Tongue (tissue), 2 donors: Measurements from ENCODE around the gene NOS1. TPM values are rescaled to one million over a fixed set of nuclear protein-coding genes. Genes with fewer than 3 reads are reported as not detected.
"Not testable (repeated sequence)": the region's sequence is repeated elsewhere in the genome, so short reads cannot be mapped to it uniquely, and the experiment has no call there.

ENCODE experiments used
- DNase-seq: peaks from one replicate; pipeline ENCODE4 v3.0.0-alpha.2; 2015
- total RNA-seq: library from RNA; depleted of rRNA; stranded (reverse); fragments of >200 nt; gene quantifications from one replicate; pipeline ENCODE4 v1.2.3, GENCODE V29; 2014

NOS1 gene
- total RNA-seq, 1 donor from 2014 or later = 21.2 TPM

DNA sequence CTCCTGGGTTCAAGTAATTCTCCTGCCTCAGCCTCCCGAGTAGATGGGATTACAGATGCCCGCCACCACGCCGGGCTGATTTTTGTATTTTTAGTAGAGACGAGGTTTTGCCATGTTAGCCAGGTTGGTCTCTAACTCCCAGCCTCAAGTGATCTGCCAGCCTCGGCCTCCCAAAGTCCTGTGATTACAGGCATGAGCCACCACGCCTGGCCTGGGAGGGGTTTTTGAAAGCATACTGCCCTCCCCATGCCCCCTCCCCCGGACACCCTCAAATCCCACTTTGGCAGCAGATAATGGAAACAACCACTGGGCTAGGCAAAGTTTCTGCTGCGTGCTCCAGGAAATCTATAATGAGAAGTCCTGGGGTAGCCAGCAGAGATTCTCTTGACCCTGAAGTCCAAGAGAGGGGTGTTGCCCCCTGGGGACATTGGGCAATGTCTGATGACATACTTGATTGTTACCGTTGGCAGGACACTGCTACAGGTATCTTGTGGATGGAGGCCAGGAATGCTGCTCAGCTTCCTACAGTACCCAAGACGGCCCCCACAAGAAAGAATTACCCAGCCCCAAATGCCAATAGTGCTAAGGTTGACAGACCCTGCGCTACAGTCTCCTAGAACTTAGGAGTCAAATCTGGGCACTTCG, 152.5 kb downstream of the NOS1 start:
- DNase-seq = no peak

DNA sequence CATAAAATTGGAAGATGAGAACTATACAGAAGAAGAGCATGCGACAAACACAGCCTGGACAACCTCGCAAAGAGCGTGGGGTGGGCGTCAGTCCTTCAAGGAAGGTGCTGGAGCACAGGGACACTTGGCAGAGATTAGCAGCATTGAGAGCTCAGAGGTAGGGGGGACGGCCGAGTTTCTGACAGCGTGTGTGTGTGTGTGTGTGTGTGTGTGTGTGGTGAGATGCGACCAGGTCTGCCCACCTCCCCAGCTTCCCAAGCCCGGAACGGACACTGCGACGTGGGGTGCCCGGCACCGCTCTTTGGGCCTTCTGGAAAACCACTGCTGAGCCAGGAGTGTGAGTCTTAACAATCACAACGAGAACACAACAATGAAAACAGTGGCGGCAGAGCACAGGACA, 153.2 kb downstream of the NOS1 start:
- no peak for DNase-seq

DNA sequence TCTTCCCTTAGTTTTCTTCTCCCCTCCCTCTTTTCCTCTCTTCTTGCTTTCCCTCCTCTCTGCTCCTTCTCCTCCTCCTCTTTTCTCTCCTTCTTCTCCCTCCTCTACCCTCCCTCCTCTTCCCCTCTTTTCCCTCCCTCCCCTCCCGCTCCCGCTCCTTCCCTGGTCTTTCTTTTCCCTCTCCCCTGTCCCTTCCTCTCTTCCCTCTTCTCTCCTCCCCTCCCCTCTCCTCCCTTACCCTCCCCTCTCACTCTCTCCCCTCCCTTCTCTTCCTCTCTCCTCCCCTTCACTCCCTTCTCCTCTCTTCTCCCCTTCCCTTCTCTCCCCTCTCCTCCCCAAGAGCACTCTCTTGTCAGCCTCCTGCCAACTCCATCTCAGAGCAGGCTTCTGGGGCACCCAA, 153.8 kb downstream of the NOS1 start:
- DNase-seq = no peak

DNA sequence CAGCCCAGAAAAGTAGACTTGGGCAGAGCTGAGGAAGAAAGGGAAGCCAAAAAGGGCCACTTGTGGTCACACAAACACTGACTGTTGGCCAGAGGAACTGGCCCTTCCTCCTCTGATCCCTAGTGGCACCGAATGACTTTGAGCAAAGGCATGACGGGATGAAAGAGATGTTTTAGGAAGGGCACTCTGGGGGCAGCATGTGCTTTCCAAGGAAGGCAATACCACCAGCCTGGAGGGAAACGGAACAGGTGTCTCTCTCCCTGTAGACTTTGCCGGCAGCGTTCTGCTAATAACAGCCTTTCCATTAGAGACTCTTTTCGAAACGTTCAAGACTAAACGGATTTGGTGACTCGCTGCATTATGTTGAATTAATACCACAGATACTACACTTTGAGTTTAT, 158.9 kb downstream of the NOS1 start:
- DNase-seq = peak; percentile 9

DNA sequence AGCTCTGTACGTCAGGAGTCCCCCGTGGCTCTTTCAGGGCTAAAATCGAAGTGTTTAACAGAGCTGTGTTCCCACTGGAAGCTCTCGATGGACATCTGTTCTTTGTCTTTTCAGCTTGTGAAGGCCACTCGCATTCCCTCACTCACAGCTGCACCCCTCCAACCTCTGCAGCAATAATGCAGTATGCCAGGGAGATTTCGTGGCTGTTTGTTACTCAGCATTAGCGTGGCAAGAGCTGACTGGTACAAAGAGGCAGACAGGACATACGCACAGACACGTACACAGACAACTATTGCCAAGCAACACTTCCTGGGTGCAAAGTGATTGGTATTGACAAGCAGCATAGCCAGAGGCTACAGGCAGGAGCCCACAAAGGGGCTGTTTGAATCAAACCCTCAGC, 159.4 kb downstream of the NOS1 start:
- DNase-seq = no peak

DNA sequence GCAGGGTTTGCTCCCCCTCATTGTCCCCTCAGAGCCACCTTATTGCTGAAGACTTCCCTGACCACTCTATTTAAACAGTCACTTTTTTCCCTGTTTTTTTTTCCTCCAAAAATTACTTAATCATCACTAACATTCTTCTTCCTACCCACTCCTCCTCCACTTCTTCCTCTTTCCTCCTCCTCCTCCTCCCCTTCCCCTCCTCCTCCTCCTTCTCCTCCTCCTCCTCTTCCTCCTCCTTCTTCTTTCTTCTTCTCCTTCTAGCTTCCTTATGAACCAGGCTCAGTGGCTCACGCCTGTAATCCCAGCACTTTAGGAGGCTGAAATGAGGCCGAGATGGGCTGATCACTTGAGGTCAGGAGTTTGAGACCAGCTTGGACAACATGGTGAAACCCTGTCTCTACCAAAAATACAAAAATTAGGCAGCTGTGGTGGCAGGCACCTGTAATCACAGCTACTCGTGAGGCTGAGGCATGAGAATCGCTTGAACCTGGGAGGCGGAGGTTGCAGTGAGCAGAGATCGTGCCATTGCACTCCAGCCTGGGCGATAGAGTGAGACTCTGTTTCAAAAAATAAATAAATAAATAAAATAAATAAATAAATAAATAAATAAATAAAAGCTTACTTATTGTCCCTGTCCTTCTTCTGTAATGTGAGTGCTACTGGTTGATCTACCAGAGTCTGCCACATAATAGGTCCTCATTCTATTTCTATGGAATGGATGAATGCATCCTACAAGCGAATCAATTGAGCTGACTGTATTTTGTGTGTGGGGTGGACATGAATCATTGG, 161.3 kb downstream of the NOS1 start:
- not testable (repeated sequence) for DNase-seq

DNA sequence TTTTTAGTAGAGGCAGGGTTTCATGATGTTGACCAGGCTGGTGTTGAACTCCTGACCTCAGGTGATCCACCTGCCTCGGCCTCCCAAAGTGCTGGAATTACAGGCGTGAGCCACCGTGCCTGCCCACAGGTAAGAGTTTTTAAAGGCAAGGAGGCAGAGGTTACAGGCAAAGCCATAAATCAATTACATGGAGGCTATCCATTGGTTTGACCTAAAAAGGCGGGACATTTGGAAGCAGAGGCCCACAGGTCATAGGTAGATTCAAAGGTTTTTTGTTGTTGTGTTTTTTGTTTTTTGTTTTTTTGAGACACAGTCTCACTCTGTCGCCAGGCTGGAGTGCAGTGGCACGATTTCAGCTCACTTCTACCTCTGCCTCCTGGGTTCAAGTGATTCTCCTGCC, 165.1 kb downstream of the NOS1 start:
- DNase-seq = not testable (repeated sequence)

DNA sequence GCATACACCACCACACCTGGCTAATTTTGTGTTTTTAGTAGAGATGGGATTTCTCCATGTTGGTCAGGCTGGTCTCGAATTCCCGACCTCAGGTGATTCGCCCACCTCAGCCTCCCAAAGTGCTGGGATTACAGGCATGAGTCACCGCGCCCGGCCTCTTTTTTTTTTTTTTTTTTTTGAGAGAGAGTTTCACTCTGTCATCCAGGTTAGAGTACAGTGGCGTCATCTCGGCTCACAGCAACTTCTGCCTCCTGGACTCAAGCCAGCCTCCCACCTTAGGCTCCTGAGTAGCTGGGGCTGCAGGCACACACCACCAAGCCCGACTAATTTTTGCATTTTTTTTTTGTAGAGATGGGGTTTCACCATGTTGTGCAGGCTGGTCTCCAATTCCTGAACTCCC, 166.4 kb downstream of the NOS1 start:
- not testable (repeated sequence) for DNase-seq

DNA sequence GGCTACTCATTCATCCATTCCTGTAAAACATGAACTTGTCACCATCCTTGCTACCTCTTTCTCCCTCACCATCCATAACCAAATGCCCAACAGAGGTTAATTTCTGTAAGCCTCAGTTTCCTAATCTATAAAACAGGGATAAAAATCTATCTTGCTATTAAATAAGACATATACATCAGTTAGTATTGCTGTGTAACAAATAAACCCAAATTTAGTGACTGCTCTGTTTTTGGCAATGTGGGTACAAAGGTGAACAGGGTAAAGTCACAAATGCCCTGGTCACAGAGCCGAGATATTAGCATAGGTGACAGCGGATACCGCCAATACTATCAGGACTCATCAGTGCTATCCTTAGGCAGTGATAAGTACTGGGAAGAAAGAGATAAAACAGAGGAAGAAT, 167.5 kb downstream of the NOS1 start:
- no peak for DNase-seq

DNA sequence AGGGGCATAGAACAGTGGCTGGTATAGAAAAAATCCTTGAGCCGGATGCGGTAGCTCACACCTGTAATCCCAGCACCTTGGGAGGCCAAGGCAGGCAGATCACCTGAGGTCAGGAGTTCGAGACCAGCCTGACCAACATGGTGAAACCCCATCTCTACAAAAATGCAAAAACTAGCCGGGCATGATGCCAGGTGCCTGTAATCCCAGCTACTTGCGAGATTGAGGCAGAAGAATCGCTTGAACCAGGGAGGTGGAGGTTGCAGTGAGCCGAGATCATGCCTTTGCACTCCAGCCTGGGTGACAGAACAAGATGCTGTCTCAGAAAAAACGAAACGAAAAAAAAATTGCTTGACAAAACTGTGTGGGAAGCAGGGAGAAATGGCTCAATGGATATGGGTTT, 168.8 kb downstream of the NOS1 start:
- DNase-seq = not testable (repeated sequence)

DNA sequence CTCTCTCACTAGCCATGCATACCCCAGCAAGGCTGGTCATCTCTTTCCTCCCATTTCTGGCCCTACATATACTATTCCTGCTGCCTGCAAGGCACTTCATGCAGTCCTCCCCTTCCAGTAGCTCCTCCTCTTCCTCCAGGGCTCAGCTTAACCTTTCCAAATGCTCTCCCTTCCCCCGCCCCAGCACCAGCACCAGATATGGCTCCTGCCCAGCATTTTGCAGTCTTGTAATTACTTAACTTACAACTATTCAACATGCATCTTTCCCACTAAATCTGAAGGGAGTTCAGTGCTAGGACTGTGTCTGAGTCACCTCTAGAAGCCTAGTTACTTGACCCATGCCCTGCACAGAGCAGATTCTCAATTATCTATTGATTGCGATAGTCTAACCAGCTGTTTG, 169.4 kb downstream of the NOS1 start:
- no peak for DNase-seq

DNA sequence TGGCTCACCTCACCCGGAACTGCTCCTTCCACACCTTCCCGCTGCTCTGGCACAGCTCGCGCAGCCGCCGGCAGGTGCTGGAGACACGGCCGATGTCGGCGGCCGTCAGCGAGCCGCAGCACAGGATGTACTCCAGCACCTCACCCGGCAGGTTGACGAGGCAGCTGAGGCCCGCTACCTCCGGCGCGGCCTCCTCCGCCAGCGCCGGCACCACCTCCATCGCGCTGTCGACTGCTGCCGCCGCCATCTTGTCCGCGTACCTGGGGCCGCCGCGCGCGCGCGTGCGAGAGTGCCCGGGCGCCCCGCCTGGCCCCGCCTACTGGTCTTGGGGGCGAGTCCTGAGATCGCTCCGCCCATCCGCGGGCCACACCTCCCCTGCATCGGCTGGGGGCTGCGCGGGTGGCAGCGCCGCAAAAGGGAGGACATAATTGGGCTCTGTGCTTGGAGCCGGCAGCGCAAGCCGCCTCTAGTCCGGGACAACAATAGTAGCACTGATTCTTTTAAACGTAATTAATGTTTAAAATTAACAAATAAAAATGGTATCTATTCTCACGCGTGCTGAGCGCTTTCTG, 171.1 kb downstream of the NOS1 start, which contains the start of gene FBXO21:
TSS of gene FBXO21 (minus strand) at position 261 of the 572 bp plus-strand sequence. CDS start at position 247, 14 bp downstream.
- DNase-seq = peak; percentile 95

DNA sequence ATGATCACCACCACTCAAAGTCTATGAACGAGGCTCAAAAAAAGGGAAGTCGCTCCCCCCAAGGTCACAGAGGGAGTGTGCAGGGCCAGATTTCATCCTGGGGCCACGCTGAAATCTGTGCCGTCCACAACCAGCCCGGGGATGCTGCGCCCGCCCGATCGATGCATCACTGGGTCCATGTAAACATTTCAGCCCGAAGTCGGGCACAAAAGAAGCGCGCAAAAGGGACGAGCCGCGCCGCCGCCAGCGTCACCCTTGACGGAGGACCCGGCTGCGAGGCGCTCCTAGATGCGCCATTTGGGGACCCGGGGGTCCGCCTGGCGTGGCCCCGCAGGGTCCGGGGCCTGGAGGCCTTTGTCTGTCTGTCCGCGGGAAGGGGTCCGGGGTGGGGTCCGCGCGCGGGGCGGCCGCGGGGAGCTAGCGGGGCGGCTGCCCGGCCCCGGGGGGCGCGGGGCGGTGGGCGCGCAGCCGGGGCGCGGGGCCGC, 171.7 kb downstream of the NOS1 start:
- peak; percentile 45 for DNase-seq

DNA sequence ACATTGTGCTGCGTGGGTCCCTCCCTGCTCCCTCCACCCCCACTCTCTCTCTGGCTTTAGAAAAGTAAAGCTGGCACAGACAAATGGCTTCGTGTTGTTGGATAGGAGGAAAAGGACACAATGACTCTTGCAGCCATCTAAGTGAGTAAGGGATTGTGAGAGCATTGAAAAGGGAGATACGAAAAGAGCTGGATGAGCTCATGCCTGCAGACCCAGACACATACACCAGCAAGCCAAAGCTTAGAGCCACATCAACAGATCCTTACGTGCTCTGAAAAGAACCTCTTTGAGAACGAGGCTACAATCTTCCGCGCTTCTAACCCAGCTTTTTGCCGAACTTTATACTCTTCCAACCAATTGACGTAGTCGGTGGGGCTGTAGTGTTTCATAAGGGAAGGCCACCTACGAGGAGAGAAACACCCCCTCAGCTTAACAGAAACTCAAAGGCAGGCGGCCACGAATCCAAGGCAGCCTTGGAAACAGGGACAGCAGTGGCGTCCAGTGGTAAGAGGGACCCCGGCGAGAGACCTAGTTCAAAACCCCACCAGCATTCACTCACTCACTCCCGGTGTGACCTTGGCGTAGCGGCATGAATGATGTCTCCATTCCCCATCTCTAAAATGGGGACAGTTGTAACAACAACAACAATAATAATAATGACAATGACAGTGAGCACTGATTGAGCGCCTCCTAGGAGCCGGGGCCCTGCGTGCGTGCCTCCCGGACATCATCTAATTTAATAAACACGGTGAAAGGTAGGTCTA, 172.3 kb downstream of the NOS1 start:
- peak; percentile 62 for DNase-seq

DNA sequence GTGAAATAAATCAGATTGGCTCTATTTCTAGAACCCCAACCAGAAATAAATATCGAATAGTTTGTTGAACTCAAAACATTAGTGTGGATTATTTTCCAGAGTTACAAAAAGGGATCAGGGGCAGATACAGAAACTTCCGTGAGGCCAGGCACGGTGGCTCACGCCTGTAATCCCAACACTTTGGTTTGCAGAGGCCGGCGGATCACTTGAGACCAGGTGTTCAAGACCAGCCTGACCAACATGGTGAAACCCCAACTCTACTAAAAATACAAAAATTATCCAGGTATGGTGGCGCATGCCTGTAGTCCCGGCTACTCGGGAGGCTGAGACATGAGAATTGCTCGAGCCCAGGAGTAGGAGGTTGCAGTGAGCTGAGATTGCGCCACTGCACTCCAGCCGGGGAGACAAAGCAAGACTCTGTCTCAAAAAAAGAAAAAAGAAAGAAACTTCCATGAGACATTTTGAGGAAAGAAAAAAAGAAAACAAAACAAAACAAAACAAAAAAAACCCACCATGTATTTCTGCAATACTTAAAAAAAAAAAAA, 173.2 kb downstream of the NOS1 start:
- DNase-seq = no peak

DNA sequence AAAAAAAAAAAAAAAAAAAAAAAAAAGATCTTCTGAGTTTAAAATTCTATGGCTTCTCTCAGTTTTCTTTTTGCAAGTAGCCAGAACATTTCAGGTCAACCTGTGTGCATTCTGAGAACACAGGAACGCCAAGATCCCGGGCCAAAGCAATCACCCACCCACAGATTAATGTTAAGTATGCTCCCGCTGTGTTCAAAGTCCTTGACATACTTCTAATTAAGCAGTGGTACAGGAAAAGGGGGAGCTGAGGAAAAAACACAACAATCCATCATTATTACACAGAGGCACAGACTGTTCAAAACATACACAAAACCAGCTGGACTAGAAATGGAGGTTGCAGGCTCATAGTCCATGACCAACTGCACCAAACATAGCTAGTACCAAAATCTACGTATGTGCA, 174.0 kb downstream of the NOS1 start:
- DNase-seq = no peak

DNA sequence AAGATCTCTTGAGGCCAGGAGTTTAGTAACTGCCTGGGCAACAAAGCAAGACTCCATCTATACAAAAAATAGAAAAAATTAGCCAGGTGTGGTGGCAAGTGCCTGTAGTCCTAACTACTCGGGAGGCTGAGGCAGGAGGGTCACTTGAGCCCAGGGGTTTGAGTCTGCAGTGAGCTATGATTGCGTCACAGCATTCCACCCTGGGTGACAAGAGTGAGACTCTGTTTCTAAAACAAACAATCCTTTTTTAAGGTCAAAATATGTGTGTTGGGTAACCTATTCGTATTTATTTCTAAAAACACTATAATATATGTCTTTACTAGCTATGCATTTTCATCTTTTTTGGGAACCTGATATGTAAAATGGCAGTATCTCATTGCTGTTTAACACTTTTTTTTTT, 178.6 kb downstream of the NOS1 start:
- no peak for DNase-seq

DNA sequence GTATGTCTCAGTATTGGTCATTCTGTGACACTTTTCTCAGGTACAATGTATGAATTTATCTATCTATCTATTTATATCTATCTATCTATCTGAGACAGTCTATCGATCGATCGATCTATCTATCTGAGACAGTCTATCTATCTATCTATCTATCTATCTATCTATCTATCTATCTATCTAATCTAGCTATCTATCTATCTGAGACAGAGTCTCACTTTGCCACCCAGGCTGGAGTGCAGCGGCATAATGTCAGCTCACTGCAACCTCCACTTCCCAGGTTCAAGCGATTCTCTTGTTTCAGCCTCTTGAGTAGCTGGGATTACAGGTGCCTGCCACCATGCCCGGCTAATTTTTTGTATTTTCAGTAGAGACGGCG, 180.0 kb downstream of the NOS1 start:
- DNase-seq = not testable (repeated sequence)

DNA sequence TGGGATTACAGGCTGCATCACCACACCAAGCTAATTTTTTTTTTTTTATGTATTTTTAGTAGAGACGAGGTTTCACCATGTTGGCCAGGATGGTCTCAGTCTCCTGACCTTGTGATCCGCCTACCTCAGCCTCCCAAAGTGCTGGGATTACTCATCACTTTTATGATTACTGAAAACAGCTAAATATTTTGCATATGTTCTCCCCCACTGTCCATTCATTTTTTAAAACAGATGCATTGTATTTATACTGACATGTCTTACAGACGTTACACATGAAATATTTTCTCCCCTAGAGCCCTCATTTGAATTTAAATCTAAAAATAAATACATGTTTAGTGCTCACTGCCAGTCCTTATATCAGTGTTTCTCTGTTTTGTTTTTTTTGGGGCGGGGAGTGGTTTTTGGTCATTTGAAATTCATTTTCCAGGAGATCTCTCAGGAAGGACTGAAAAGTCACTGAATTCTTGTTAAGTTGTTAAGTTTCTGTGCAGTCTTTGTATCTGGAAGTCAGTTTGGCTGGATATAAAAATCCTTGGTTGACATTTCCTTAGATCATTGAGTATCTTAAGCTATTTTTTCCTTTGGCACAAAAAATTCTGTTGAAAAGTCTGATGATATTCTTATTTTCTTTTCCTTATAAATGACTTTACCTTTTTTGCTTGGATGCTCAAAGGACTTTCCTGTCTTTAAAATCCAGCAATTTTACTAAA, 180.5 kb downstream of the NOS1 start:
- no peak for DNase-seq

DNA sequence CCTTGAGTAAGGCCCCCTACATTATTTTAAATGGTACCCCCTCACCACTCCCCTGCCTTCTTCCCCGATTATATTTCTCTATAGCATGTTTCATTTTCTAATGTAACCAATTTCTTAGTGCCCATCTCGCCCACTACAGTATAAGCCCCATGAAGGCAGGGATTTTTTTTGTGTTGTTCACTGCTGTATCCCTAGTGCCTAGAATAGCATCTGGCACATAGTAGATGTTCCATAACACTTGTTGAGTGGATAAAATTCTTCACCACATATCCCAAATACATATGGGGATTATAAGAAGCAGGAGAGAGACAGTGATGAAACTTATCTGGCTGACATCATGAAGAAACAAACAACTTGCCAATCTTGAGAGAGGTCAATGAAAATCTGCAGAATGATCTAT, 182.7 kb downstream of the NOS1 start:
- no peak for DNase-seq

DNA sequence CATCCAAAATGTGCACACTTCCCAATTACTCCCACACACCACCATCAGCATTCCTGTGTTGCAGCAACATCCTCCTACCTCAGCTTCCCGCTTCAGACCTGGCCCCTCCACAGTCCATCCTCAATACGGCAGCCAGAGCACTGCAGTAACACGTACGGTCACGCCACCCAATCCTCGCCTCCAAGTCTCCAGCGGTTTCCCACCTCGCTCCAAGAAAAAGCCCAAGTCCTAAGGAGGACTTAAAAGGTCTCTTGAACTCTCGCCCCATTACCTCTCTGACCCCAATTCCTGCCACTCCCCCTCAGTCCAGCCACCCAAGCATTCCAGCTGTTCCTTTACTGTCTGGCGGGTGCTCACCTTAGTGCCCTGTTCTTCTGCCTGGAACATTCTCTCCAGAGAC, 183.1 kb downstream of the NOS1 start:
- DNase-seq = no peak

DNA sequence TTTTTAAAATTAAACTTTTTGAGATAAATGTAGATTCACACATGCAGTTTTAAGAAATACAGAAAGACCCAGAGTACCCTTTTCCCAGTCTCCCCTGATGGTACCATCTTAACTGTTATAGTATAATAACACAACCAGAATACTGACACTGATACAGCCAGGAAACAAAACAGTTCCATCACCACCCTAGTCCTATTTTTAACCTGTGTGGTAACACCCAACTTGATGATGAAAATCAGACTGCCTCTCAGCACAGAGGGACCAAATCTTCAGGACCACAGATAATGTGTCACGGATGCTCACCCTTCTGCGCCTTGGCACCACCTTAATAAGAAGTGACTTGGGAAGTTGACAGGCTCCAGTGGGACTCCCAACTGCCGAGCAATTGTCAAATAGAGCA, 189.3 kb downstream of the NOS1 start:
- DNase-seq = no peak
